Measurements from ENCODE around the gene SLC2A4RG.

The SLC2A4RG gene

GRCh38 chr20:63739130-63740069 lies at the start of gene SLC2A4RG:
SLC2A4RG (plus strand) TSS chr20:63739776; CDS start chr20:63739913, 137 bp downstream.
- peak; percentile 99 for DNase-seq (ENCODE audit: low spot score)

GRCh38 chr20:63690003-63690897 lies 49.3 kb upstream of the SLC2A4RG start:
- DNase-seq (ENCODE audit: low spot score) = no peak

- DNase-seq (ENCODE audit: low spot score) = no peak
Measured at GRCh38 chr20:63690898-63691710, 48.5 kb upstream of the SLC2A4RG start.

GRCh38 chr20:63691711-63692435 lies 47.7 kb upstream of the SLC2A4RG start:
- no peak for DNase-seq (ENCODE audit: low spot score)

- no peak for DNase-seq (ENCODE audit: low spot score)
Measured at GRCh38 chr20:63692436-63693082, 47.0 kb upstream of the SLC2A4RG start.

- peak; percentile 38 for DNase-seq (ENCODE audit: low spot score)
Measured at GRCh38 chr20:63693083-63693732, 46.4 kb upstream of the SLC2A4RG start.

- peak; percentile 34 for DNase-seq (ENCODE audit: low spot score)
Measured at GRCh38 chr20:63693733-63694583, 45.6 kb upstream of the SLC2A4RG start.

- peak; percentile 39 for DNase-seq (ENCODE audit: low spot score)
Measured at GRCh38 chr20:63694584-63695423, 44.8 kb upstream of the SLC2A4RG start.

GRCh38 chr20:63695424-63696305 lies 43.9 kb upstream of the SLC2A4RG start:
- peak; percentile 50 for DNase-seq (ENCODE audit: low spot score)

- no peak for DNase-seq (ENCODE audit: low spot score)
Measured at GRCh38 chr20:63696306-63696627, 43.3 kb upstream of the SLC2A4RG start.

- peak; percentile 58 for DNase-seq (ENCODE audit: low spot score)
Measured at GRCh38 chr20:63696628-63697356, 42.8 kb upstream of the SLC2A4RG start, which contains the start of gene TNFRSF6B. TNFRSF6B (plus strand) TSS chr20:63696652; CDS start chr20:63696768, 116 bp downstream.

GRCh38 chr20:63697357-63697867 lies 42.2 kb upstream of the SLC2A4RG start:
- peak; percentile 51 for DNase-seq (ENCODE audit: low spot score)

- peak; percentile 49 for DNase-seq (ENCODE audit: low spot score)
Measured at GRCh38 chr20:63697868-63698545, 41.6 kb upstream of the SLC2A4RG start.

- DNase-seq (ENCODE audit: low spot score) = peak; percentile 54
Measured at GRCh38 chr20:63698739-63699465, 40.7 kb upstream of the SLC2A4RG start.
